Hematopoietic multipotent progenitor cell treated with erythropoietin and hydrocortisone succinate and interleukin-3 and kit ligand, for 17 days (in vitro differentiated cells): ENCODE results near the gene SMYD1.

Source experiments
- DNase-seq: peaks from one replicate; pipeline ENCODE4 v3.0.0-alpha.2; 2015; ENCODE audit warnings: low spot score

The SMYD1 gene

GRCh38 chr2:88055371-88056128 lies 12.1 kb upstream of the SMYD1 start, which contains the start of gene KRCC1:
Gene KRCC1 (minus strand): TSS chr2:88055783. CDS start chr2:88028563, 27,220 bp downstream.
- DNase-seq: peak; percentile 96

- DNase-seq: peak; percentile 64
These were observed 10.2 kb upstream of the SMYD1 start for GRCh38 chr2:88057437-88057844.

- no peak for DNase-seq
These were observed 9.4 kb upstream of the SMYD1 start for GRCh38 chr2:88058191-88058590.

- peak; percentile 71 for DNase-seq
These were observed 7.4 kb upstream of the SMYD1 start for GRCh38 chr2:88059979-88060906.

- no peak for DNase-seq
These were observed 6.7 kb upstream of the SMYD1 start for GRCh38 chr2:88060907-88061275.

GRCh38 chr2:88061295-88061694 lies 6.3 kb upstream of the SMYD1 start:
- no peak for DNase-seq

GRCh38 chr2:88066543-88066942 lies 1.1 kb upstream of the SMYD1 start:
- no peak for DNase-seq

- no peak for DNase-seq
These were observed 436 bp upstream of the SMYD1 start for GRCh38 chr2:88067189-88067588.

GRCh38 chr2:88068044-88068443 lies 419 bp downstream of the SMYD1 start:
- no peak for DNase-seq

- DNase-seq: no peak
These were observed 1.5 kb downstream of the SMYD1 start for GRCh38 chr2:88069117-88069516.

- no peak for DNase-seq
These were observed 2.4 kb downstream of the SMYD1 start for GRCh38 chr2:88070055-88070454.

- no peak for DNase-seq
These were observed 3.7 kb downstream of the SMYD1 start for GRCh38 chr2:88071365-88071764.

- DNase-seq: no peak
These were observed 6.5 kb downstream of the SMYD1 start for GRCh38 chr2:88074150-88074549.

GRCh38 chr2:88074854-88075292 lies 7.2 kb downstream of the SMYD1 start:
- DNase-seq: no peak

GRCh38 chr2:88077080-88077479 lies 9.5 kb downstream of the SMYD1 start:
- no peak for DNase-seq

- DNase-seq: no peak
These were observed 11.1 kb downstream of the SMYD1 start for GRCh38 chr2:88078643-88079172.

- DNase-seq: no peak
These were observed 12.9 kb downstream of the SMYD1 start for GRCh38 chr2:88080545-88080944.

- DNase-seq: peak; percentile 13
These were observed 14.4 kb downstream of the SMYD1 start for GRCh38 chr2:88081924-88082608.

- no peak for DNase-seq
These were observed 15.2 kb downstream of the SMYD1 start for GRCh38 chr2:88082781-88083180.

GRCh38 chr2:88085099-88085498 lies 17.5 kb downstream of the SMYD1 start:
- no peak for DNase-seq

- no peak for DNase-seq
These were observed 18.0 kb downstream of the SMYD1 start for GRCh38 chr2:88085602-88086001.

- DNase-seq: no peak
These were observed 18.8 kb downstream of the SMYD1 start for GRCh38 chr2:88086401-88086800.
